NCI-H69 (cell line): Measurements from ENCODE around the gene EIF5B.

Experiments used
- DNase-seq: peaks from one replicate; lab custom pipeline; 2025; lab: John Stamatoyannopoulos, UW

The EIF5B gene

GRCh38 chr2:99410276-99410675 is 73.1 kb downstream of the EIF5B start:
- DNase-seq = no peak

GRCh38 chr2:99414566-99414965 is 77.4 kb downstream of the EIF5B start:
- no peak for DNase-seq

GRCh38 chr2:99417396-99417795 is 80.2 kb downstream of the EIF5B start:
- DNase-seq = no peak

GRCh38 chr2:99420031-99420430 is 82.8 kb downstream of the EIF5B start:
- no peak for DNase-seq

- no peak for DNase-seq
Measured at GRCh38 chr2:99420751-99421299, 83.6 kb downstream of the EIF5B start.

- DNase-seq = no peak
Measured at GRCh38 chr2:99421469-99421868, 84.3 kb downstream of the EIF5B start.

GRCh38 chr2:99422599-99422998 is 85.4 kb downstream of the EIF5B start:
- DNase-seq = no peak

GRCh38 chr2:99424371-99424770 is 87.2 kb downstream of the EIF5B start:
- no peak for DNase-seq

GRCh38 chr2:99425022-99425421 is 87.8 kb downstream of the EIF5B start:
- no peak for DNase-seq

- no peak for DNase-seq
Measured at GRCh38 chr2:99430614-99431291, 93.6 kb downstream of the EIF5B start.

- DNase-seq = no peak
Measured at GRCh38 chr2:99431587-99432275, 94.5 kb downstream of the EIF5B start.

GRCh38 chr2:99433340-99433739 is 96.2 kb downstream of the EIF5B start:
- no peak for DNase-seq

GRCh38 chr2:99436874-99437273 is 99.7 kb downstream of the EIF5B start:
- no peak for DNase-seq

GRCh38 chr2:99439971-99440505 is 102.8 kb downstream of the EIF5B start:
- DNase-seq = no peak

GRCh38 chr2:99442837-99443236 is 105.6 kb downstream of the EIF5B start:
- DNase-seq = no peak

GRCh38 chr2:99444222-99444621 is 107.0 kb downstream of the EIF5B start:
- DNase-seq = no peak

GRCh38 chr2:99445065-99445464 is 107.9 kb downstream of the EIF5B start:
- no peak for DNase-seq

- DNase-seq = no peak
Measured at GRCh38 chr2:99448556-99448955, 111.4 kb downstream of the EIF5B start.

- DNase-seq = peak; percentile 58
Measured at GRCh38 chr2:99450199-99450598, 113.0 kb downstream of the EIF5B start.
